Measurements from ENCODE around the gene DDR1. TPM values are rescaled to one million over a fixed set of nuclear protein-coding genes. Genes with fewer than 3 reads are reported as not detected.

The DDR1 gene
- total RNA-seq, 1 experiment from 2014 or later = 108 TPM

GRCh38 chr6:30947231-30947630, 62.9 kb downstream of the DDR1 start:
- ATAC-seq = no peak
- no peaks in the 10 kb centered on the region for H3F3A ChIP-seq (ENCODE audit: low read length, unreplicated experiment)
- no peak for TF ChIP-seq EZH2phosphoT487 (IDR thresholded peaks at IDR 0.05; ENCODE audit: borderline replicate concordance, low read length)
- no peak for TF ChIP-seq EZH2 (IDR thresholded peaks at IDR 0.05; ENCODE audit: low read length, unreplicated experiment)
- TF ChIP-seq, protein P1, sequence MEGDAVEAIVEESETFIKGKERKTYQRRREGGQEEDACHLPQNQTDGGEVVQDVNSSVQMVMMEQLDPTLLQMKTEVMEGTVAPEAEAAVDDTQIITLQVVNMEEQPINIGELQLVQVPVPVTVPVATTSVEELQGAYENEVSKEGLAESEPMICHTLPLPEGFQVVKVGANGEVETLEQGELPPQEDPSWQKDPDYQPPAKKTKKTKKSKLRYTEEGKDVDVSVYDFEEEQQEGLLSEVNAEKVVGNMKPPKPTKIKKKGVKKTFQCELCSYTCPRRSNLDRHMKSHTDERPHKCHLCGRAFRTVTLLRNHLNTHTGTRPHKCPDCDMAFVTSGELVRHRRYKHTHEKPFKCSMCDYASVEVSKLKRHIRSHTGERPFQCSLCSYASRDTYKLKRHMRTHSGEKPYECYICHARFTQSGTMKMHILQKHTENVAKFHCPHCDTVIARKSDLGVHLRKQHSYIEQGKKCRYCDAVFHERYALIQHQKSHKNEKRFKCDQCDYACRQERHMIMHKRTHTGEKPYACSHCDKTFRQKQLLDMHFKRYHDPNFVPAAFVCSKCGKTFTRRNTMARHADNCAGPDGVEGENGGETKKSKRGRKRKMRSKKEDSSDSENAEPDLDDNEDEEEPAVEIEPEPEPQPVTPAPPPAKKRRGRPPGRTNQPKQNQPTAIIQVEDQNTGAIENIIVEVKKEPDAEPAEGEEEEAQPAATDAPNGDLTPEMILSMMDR (conservative IDR thresholded peaks at IDR 0.05; ENCODE audit: low read depth, low read length) = no peak
- no peak overlapping the region for H3K4me3 ChIP-seq (ENCODE audit: low read length)
- no peaks in the 10 kb centered on the region for H3K9me2 ChIP-seq (replicated peaks; ENCODE audit: low read length)
- ChIA-PET CTCF (no interaction called here), POLR2A (ENCODE audit: unreplicated experiment) (no interaction called here)
- H3K27me3 ChIP-seq (ENCODE audit: low read length) = no peaks in the 10 kb centered on the region
- no peak overlapping the region for H2AFZ ChIP-seq (ENCODE audit: low read length)
- H3K36me3 ChIP-seq (ENCODE audit: low read depth, low read length) = no peaks in the 10 kb centered on the region
- H3K4me1 ChIP-seq (ENCODE audit: insufficient read depth, low read length) = peaks cover 8% of the 10 kb centered on the region; the same call in 1 of the 2 replicates
- no peaks in the 10 kb centered on the region for H4K20me1 ChIP-seq (ENCODE audit: low read length)
- H3K9me3 ChIP-seq (ENCODE audit: low read length) = no peaks in the 10 kb centered on the region
- H3K4me2 ChIP-seq (ENCODE audit: low read length) = no peak overlapping the region
- intact Hi-C loops (cut with micrococcal nuclease) = no loop called here
- no TSS peak for BruUV-seq (replicated peaks)
- no peaks in the 10 kb centered on the region for H3K79me2 ChIP-seq (ENCODE audit: low read length)
- H3K27ac ChIP-seq (ENCODE audit: low read length) = no peak overlapping the region
- DNase-seq = no peak
- H3K9ac ChIP-seq (ENCODE audit: low read length) = no peak overlapping the region

- CTCF ChIA-PET = interaction anchor here (1.0 kb wide), 1 partner anchor 122 kb away, joined by 3 read pairs; no protein-coding TSS in a partner anchor
These were observed 64.5 kb downstream of the DDR1 start for GRCh38 chr6:30948811-30949210.

More at GRCh38 chr6:30948811-30949210, 64.5 kb downstream of the DDR1 start:
- no peaks in the 10 kb centered on the region for H3K9me2 ChIP-seq (replicated peaks; ENCODE audit: low read length)
- H3K79me2 ChIP-seq (ENCODE audit: low read length) = no peaks in the 10 kb centered on the region
- POLR2A ChIA-PET (ENCODE audit: unreplicated experiment) = no interaction called here
- no peak overlapping the region for H3K4me3 ChIP-seq (ENCODE audit: low read length)
- H3K4me1 ChIP-seq (ENCODE audit: insufficient read depth, low read length) = no peaks in the 10 kb centered on the region
- intact Hi-C loops (cut with micrococcal nuclease) = no loop called here
- no peak overlapping the region for H2AFZ ChIP-seq (ENCODE audit: low read length)
- H3K9me3 ChIP-seq (ENCODE audit: low read length) = no peaks in the 10 kb centered on the region
- H3F3A ChIP-seq (ENCODE audit: low read length, unreplicated experiment) = no peaks in the 10 kb centered on the region
- no peak overlapping the region for H3K27ac ChIP-seq (ENCODE audit: low read length)
- H3K4me2 ChIP-seq (ENCODE audit: low read length) = no peak overlapping the region
- no peaks in the 10 kb centered on the region for H3K27me3 ChIP-seq (ENCODE audit: low read length)
- no peaks in the 10 kb centered on the region for H4K20me1 ChIP-seq (ENCODE audit: low read length)
- DNase-seq = no peak
- no peak overlapping the region for H3K9ac ChIP-seq (ENCODE audit: low read length)
- TF ChIP-seq EZH2phosphoT487 (IDR thresholded peaks at IDR 0.05; ENCODE audit: borderline replicate concordance, low read length) (no peak), EZH2 (IDR thresholded peaks at IDR 0.05; ENCODE audit: low read length, unreplicated experiment) (no peak)
- TF ChIP-seq, protein P1 (conservative IDR thresholded peaks at IDR 0.05; ENCODE audit: low read depth, low read length) = no peak
- ATAC-seq = no peak
- BruUV-seq (replicated peaks) = no TSS peak
- no peaks in the 10 kb centered on the region for H3K36me3 ChIP-seq (ENCODE audit: low read depth, low read length)

Small RNA genes within 50 kb of the gene (microRNA-seq; reads per million reads assigned to microRNA genes)
- gene MIR4640 (ENCODE audit: unreplicated experiment) = 5.8 reads per million, percentile 26 among the genes with 10 or more reads in this experiment

Other genes starting within 250 kb of the DDR1 start
- 10.6 and 18.7 TPM in 2 replicates for gene C6orf136, start 237.4 kb upstream of the DDR1 start, total RNA-seq (2014; rRNA removed)
- 50.0 and 75.6 TPM in 2 replicates for gene DHX16, start 211.5 kb upstream of the DDR1 start, total RNA-seq (2014; rRNA removed)
- gene PPP1R18, start 197.9 kb upstream of the DDR1 start, total RNA-seq (2014; rRNA removed) = 49.9 and 76.0 TPM in 2 replicates
- 8.5 and 14.8 TPM in 2 replicates for gene NRM, start 193.5 kb upstream of the DDR1 start, total RNA-seq (2014; rRNA removed)
- 19.6 and 24.9 TPM in 2 replicates for gene MDC1, start 167.2 kb upstream of the DDR1 start, total RNA-seq (2014; rRNA removed)
- gene TUBB, start 164.2 kb upstream of the DDR1 start, total RNA-seq (2014; rRNA removed) = 1,245 and 1,398 TPM in 2 replicates
- 305 and 401 TPM in 2 replicates for gene FLOT1, start 141.8 kb upstream of the DDR1 start, total RNA-seq (2014; rRNA removed)
- gene IER3, start 140.0 kb upstream of the DDR1 start, total RNA-seq (2014; rRNA removed) = 1,173 and 1,198 TPM in 2 replicates
- 21.7 and 28.7 TPM in 2 replicates for gene GTF2H4, start 23.7 kb downstream of the DDR1 start, total RNA-seq (2014; rRNA removed)
- 66.5 and 87.8 TPM in 2 replicates for gene VARS2, start 29.7 kb downstream of the DDR1 start, total RNA-seq (2014; rRNA removed)
- gene SFTA2, start 47.7 kb downstream of the DDR1 start, total RNA-seq (2014; rRNA removed) = not detected in 2 replicates
- gene MUCL3, start 56.5 kb downstream of the DDR1 start, total RNA-seq (2014; rRNA removed) = 0.04 TPM in 1 of 2 replicates, not detected in the other
- gene MUC21, start 99.2 kb downstream of the DDR1 start, total RNA-seq (2014; rRNA removed) = not detected in 2 replicates
- 0.06 TPM in 1 of 2 replicates, not detected in the other for gene MUC22, start 126.0 kb downstream of the DDR1 start, total RNA-seq (2014; rRNA removed)
- gene C6orf15, start 228.1 kb downstream of the DDR1 start, total RNA-seq (2014; rRNA removed) = not detected in 2 replicates
- gene PSORS1C1, start 230.3 kb downstream of the DDR1 start, total RNA-seq (2014; rRNA removed) = 2.0 and 5.5 TPM in 2 replicates
- gene CDSN, start 235.9 kb downstream of the DDR1 start, total RNA-seq (2014; rRNA removed) = 0.55 and 0.81 TPM in 2 replicates

Data from PC-3 (cell line).